Endothelial cell of umbilical vein (primary cell): ENCODE measurements around the gene CSH2.

Experiments
- EZH2 ChIP-seq: IDR thresholded peaks from 2 replicates; pipeline ENCODE4 v1.6.1; 2012; ENCODE audit warnings: borderline replicate concordance, low read depth, mild to moderate bottlenecking, moderate library complexity, low read length, inconsistent platforms; ENCODE audit not compliant: severe bottlenecking
- GATA2 ChIP-seq: IDR thresholded peaks from 2 replicates; pipeline ENCODE4 v1.7.0; 2011; ENCODE audit warnings: low read depth, mild to moderate bottlenecking, moderate library complexity, mixed read lengths, low read length; ENCODE audit not compliant: insufficient read length, insufficient read depth
- MYC ChIP-seq: IDR thresholded peaks from one replicate; pipeline ENCODE4 v1.6.1; 2011; ENCODE audit warnings: mild to moderate bottlenecking, low read depth, low read length
- POLR2A ChIP-seq: IDR thresholded peaks from 2 replicates; pipeline ENCODE4 v1.6.1; 2012; ENCODE audit warnings: low read depth, mild to moderate bottlenecking, control low read depth, low read length
- TF ChIP-seq, protein P1 (sequence below), 2 donors: IDR thresholded peaks; 1 replicate in 1 of 2; 2 replicates in 1 of 2; pipeline ENCODE4 v1.5.1; 2011; ENCODE audit warnings: low read length in 2 of 2, mild to moderate bottlenecking in 2 of 2, moderate library complexity in 2 of 2, control low read depth in 1 of 2, inconsistent platforms in 1 of 2, low read depth in 1 of 2; ENCODE audit not compliant: insufficient read depth in 1 of 2; ENCODE audit errors: extremely low read depth in 1 of 2
- TF ChIP-seq, protein P2 (sequence below): IDR thresholded peaks from 2 replicates; pipeline ENCODE4 v1.6.1; 2011; ENCODE audit not compliant: insufficient read depth, insufficient read length

DNA sequence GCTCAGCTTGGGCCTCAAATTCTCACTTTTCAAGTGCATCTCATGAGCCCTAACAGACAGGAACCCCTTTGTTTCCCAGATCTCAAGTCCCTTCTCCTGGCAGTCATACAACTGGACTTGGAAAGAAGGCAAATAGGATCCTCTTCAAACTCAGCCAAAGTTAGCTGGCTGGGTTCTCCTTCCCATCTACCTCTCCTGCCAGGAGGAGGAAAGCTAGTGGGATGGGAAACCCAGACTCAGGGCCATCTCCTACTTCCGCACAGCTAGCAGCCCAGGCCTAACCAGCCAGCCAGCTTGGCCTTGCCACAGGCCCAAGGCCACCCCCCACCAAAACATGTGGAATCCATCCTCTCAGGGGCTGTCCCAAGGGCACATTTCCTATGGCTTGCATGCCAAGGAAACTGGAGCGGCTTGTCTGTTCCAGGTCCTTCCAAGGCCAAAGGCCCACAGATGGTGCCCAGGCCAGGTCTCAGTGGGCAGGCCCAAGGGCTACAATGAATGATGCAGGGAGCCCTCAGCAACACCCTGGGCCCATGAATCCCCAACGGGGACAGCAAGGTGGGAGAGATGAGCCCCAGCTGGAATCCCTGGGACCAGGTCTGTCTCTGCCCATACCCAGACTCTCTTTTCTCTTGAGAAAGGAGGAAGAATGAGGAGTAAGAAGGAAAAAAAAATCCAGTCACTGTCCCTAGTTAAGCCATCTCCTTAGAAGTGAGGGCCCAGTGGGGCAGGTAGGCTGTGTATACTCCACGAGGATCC is 32.7 kb downstream of the CSH2 start:
- TF ChIP-seq EZH2: no peak
- TF ChIP-seq, protein P1, sequence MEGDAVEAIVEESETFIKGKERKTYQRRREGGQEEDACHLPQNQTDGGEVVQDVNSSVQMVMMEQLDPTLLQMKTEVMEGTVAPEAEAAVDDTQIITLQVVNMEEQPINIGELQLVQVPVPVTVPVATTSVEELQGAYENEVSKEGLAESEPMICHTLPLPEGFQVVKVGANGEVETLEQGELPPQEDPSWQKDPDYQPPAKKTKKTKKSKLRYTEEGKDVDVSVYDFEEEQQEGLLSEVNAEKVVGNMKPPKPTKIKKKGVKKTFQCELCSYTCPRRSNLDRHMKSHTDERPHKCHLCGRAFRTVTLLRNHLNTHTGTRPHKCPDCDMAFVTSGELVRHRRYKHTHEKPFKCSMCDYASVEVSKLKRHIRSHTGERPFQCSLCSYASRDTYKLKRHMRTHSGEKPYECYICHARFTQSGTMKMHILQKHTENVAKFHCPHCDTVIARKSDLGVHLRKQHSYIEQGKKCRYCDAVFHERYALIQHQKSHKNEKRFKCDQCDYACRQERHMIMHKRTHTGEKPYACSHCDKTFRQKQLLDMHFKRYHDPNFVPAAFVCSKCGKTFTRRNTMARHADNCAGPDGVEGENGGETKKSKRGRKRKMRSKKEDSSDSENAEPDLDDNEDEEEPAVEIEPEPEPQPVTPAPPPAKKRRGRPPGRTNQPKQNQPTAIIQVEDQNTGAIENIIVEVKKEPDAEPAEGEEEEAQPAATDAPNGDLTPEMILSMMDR (IDR thresholded peaks at IDR 0.05; ENCODE audit: extremely low read depth in 1 of 2, insufficient read depth in 1 of 2, low read depth in 1 of 2, low read length in 2 of 2): no peak
- TF ChIP-seq POLR2A: no peak
- TF ChIP-seq, protein P2, sequence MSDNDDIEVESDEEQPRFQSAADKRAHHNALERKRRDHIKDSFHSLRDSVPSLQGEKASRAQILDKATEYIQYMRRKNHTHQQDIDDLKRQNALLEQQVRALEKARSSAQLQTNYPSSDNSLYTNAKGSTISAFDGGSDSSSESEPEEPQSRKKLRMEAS: no peak
- no peak for TF ChIP-seq MYC
- no peak for TF ChIP-seq GATA2
